ENCODE results near the gene RHOB. TPM values are rescaled to one million over a fixed set of nuclear protein-coding genes. Genes with fewer than 3 reads are reported as not detected.
A peak's percentile ranks its signal among the peaks of the same experiment; 100 is the strongest.
"Not testable (repeated sequence)": the region's sequence is repeated elsewhere in the genome, so short reads cannot be mapped to it uniquely, and the experiment has no call there.

Gene RHOB
- total RNA-seq, 2 donors from 2014 or later = 77.5 to 165 TPM

DNA sequence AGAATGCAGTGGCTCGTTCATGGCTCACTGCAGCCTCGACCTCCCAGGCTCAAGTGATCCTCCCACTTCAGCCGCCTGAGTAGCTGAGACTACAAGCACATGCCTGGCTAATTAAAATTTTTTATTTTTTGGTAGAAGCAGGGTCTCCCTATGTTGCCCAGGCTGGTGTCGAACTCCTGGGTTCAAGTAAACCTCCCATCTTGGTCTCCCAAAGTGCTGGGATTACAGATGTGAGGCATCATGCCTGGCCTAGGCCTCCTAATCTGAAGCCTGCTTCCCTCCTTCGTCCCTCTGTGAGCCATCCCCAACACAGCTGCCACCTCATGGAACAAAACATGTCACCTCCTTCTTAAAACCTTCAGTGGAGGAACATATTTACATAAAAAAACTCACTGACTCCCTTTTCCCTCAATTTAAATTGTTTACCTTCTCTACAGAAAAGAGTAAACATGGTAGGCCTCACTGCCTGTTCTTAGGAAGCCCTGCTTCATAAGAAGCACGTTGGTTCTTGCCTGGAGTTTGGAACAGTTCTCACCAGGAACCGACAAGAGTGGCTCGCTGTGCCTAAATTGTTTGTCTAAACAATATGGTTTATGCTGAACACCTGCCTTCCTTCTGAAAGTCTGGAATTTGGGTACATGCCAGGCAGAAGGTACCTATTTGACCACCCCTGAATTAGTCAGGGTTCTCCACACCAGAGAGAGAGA, 12.1 kb upstream of the RHOB start:
- H3K36me3 ChIP-seq = no peaks in the 10 kb centered on the region
- H3K4me1 ChIP-seq = peaks cover 5% of the 10 kb centered on the region
- no peak overlapping the region for H3K9ac ChIP-seq (ENCODE audit: low read depth in 2 of 2, low read length in 2 of 2)
- intact Hi-C loops (cut with DNase I) = no loop called here
- H3K27me3 ChIP-seq = no peaks in the 10 kb centered on the region
- H3K9me3 ChIP-seq = no peaks in the 10 kb centered on the region
- no peak for DNase-seq
- no peak overlapping the region for H3K4me3 ChIP-seq
- no peak overlapping the region for H3K27ac ChIP-seq
- TF ChIP-seq, protein P1, sequence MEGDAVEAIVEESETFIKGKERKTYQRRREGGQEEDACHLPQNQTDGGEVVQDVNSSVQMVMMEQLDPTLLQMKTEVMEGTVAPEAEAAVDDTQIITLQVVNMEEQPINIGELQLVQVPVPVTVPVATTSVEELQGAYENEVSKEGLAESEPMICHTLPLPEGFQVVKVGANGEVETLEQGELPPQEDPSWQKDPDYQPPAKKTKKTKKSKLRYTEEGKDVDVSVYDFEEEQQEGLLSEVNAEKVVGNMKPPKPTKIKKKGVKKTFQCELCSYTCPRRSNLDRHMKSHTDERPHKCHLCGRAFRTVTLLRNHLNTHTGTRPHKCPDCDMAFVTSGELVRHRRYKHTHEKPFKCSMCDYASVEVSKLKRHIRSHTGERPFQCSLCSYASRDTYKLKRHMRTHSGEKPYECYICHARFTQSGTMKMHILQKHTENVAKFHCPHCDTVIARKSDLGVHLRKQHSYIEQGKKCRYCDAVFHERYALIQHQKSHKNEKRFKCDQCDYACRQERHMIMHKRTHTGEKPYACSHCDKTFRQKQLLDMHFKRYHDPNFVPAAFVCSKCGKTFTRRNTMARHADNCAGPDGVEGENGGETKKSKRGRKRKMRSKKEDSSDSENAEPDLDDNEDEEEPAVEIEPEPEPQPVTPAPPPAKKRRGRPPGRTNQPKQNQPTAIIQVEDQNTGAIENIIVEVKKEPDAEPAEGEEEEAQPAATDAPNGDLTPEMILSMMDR (IDR thresholded peaks at IDR 0.05) = no peak

DNA sequence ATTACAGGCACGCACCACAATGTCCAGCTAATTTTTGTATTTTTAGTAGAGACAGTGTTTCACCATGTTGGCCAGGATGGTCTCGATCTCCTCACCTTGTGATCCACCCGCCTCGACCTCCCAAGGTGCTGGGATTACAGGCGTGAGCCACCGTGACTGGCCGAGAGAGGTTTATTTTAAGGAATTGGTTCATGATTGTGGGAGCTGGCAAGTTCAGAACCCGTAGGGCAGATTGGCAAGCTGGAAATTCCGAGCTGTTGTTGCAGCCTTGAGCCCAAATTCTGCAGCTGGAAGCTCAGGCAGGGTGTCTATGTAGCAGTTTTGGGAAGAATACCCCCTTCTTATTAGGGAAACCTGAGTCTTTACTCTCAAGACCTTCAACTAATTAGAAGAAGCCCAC, 11.4 kb upstream of the RHOB start:
- H3K36me3 ChIP-seq; H3K4me3 ChIP-seq; H3K27ac ChIP-seq; H3K27me3 ChIP-seq; DNase-seq; H3K4me1 ChIP-seq; H3K9me3 ChIP-seq; H3K9ac ChIP-seq (ENCODE audit: low read depth in 2 of 2, low read length in 2 of 2); intact Hi-C loops (cut with DNase I): not testable (repeated sequence)

DNA sequence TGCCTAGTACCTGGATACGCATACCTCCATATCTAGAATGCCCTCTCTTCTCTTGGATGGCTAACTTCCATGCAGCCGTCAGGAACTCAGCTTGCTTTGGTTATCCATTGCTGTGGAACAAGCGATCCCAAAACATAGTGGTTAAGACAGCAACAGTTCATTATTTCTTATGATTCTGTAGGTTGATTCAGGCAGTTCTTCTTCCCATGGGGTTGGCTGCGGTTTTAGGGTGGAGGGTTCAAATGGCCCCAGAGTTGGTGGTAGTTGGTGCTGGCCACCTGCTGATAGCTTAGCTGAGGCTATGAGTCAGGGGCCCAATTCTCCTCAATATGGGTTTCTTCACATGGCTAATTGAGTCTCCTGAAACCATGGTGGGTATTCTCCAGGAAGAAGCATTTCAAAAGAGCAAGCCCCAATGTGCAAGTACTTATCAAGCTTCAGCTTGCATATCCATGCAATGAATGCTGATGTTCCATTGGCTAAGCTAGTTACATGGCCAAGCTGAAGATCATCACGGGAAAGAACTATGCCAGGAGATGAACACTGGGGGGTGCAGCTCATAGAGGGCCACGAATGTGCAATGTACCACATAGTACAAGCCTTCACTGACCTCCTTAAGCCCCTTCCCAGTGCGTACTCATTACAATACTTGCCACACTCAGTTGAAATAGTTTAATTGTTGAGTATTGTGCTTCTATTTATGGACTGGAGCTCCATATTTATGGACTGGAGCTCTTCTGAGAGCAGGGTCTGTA, 10.0 kb upstream of the RHOB start:
- intact Hi-C loops (cut with DNase I) = no loop called here
- H3K36me3 ChIP-seq = no peaks in the 10 kb centered on the region
- H3K9me3 ChIP-seq = no peaks in the 10 kb centered on the region
- H3K9ac ChIP-seq (ENCODE audit: low read depth in 2 of 2, low read length in 2 of 2) = no peak overlapping the region
- DNase-seq = no peak
- no peak overlapping the region for H3K27ac ChIP-seq
- H3K27me3 ChIP-seq = no peaks in the 10 kb centered on the region
- TF ChIP-seq, protein P1 (IDR thresholded peaks at IDR 0.05) = no peak
- H3K4me3 ChIP-seq = no peak overlapping the region
- peaks cover 5% of the 10 kb centered on the region for H3K4me1 ChIP-seq

DNA sequence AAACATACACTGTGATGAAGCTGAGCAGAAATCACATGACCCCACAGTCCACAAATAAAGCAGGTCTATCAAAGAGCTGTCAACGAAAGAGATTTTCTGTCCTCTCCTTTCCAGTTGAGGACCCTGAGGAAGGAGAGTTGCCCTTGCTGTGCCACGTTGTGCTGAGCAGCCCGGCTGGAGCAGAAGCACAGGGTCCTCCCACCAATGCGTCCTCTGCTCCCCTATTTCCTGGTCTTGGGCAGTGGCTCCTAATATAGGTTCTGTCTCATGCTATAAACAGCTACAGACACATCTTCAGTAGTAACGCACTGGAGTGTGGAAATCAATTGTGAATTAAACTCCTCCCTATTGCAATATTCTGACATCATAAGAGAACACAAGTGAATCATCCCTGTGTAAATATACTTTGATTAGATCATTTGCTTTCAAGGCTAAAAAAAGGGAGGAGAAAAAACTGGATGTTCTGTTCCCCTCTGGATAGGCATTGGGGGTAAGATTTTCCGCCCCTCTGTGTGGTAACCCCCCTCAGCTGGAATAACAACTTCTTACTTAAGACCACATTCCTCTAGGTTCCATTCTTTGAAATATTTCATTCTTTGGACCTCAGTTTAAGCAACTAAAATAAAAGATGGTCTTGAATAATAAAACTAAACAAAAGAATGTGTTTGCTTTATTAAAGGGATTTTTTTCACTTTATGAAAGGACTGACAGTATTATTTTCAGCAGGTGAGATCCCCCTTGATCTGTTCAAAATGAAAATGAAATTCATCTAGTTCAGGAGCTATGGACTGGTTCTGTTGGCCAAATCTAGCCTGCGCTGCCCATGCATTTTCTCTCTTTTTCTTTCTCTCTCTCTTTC, 8.3 kb upstream of the RHOB start:
- DNase-seq = no peak
- intact Hi-C loops (cut with DNase I) = no loop called here
- Histone ChIP-seq H3K27me3 (no peaks in the 10 kb centered on the region), H3K27ac (peak overlapping the region; percentile 44), H3K9ac (ENCODE audit: low read depth in 2 of 2, low read length in 2 of 2) (peak overlapping the region in 1 of 2 donors; percentile 36), H3K4me1 (peaks cover 5% of the 10 kb centered on the region), H3K36me3 (no peaks in the 10 kb centered on the region), H3K9me3 (no peaks in the 10 kb centered on the region), H3K4me3 (no peak overlapping the region)
- TF ChIP-seq, protein P1 (IDR thresholded peaks at IDR 0.05) = no peak

DNA sequence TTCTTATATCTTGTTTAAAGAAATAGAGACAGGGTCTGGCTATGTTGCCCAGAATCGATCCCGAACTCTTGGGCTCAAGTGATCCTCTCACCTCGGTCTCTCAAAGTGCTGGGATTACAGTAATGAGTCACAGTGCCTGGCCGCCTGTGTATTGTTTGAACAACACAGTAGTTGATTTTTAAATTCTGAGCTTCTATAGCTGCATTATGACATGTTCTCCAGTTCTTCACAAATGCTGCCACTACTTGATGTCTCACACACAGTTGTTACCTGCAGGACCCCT, 7.7 kb upstream of the RHOB start:
- Histone ChIP-seq H3K4me1 (peaks cover 5% of the 10 kb centered on the region), H3K9me3 (no peaks in the 10 kb centered on the region), H3K27ac (peak overlapping the region; percentile 34), H3K36me3 (no peaks in the 10 kb centered on the region), H3K27me3 (no peaks in the 10 kb centered on the region), H3K4me3 (no peak overlapping the region), H3K9ac (ENCODE audit: low read depth in 2 of 2, low read length in 2 of 2) (peak overlapping the region in 1 of 2 donors; percentile 1)
- TF ChIP-seq, protein P1 (IDR thresholded peaks at IDR 0.05) = no peak
- DNase-seq = peak; percentile 39
- intact Hi-C loops (cut with DNase I) = no loop called here

Data from colonic mucosa (tissue), 4 donors.